ENCODE data around the gene SCAF4.

Gene SCAF4

GRCh38 chr21:31710586-31710985 lies 21.3 kb downstream of the SCAF4 start:
- no peak for DNase-seq

GRCh38 chr21:31708541-31708940 lies 23.4 kb downstream of the SCAF4 start:
- no peak for DNase-seq

- no peak for DNase-seq
Observed at GRCh38 chr21:31707499-31707898, 24.4 kb downstream of the SCAF4 start.

DNA sequence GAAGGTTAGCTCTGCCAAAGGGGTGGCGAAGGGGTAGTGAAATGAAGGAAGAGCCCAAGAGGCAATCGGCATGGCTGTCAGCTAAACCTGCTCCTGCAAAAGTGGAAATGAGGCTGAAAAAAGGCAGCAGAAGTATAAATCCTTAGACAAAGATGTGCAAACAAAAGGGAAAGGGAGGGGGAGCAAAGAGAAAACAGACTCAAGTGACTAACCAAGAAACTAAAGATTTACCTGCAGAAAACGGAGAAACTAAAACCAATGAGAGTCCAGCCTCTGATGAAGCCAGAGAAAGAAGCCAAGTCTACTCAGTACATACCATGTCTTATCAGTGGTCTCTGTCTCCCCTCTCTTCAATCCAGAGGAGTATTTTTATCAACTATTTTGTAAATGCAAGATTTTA lies 25.4 kb downstream of the SCAF4 start:
- no peak for DNase-seq

DNA sequence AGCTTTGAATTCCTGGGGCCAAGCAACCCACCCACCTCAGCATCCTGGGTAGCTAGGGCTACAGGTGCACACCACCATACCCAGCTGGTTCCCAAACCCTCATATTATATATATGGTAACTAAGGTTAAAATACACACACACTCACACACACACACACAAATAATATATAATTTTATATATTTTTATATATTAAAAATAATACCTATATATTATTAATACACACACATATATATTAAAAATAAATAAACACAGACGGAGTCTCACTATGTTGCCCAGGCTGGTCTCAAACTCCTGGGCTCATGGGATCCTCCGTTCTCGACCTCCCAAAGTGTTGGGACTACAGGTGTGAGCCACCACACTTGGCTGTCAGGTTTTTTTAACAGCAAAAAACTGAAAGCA lies 31.9 kb downstream of the SCAF4 start:
- no peak for DNase-seq

- no peak for DNase-seq
Observed at GRCh38 chr21:31698461-31698860, 33.5 kb downstream of the SCAF4 start.

DNA sequence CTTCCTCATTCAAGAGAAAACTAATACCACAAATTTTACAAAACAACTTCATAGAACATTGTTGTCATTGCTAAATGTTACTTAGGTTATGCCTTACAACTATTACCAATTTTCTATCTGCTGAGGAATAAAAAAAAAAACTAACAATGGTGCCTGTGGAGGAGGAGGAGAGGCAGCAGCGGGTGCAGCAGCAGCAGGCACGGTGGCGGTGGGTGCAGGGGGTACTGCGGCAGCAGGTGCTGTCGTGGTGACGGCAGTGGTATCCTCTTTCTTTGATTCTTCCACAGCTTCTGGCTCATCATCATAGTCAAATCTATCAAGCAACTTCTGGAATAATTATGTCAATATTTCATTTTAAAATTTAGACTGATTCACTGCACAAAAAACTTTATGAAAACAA lies 35.5 kb downstream of the SCAF4 start:
- no peak for DNase-seq

- no peak for DNase-seq
Observed at GRCh38 chr21:31693222-31693621, 38.7 kb downstream of the SCAF4 start.

GRCh38 chr21:31688603-31689368 lies 43.1 kb downstream of the SCAF4 start:
- no peak for DNase-seq

GRCh38 chr21:31687108-31687507 lies 44.8 kb downstream of the SCAF4 start:
- no peak for DNase-seq

GRCh38 chr21:31686272-31686915 lies 45.5 kb downstream of the SCAF4 start:
- no peak for DNase-seq

DNA sequence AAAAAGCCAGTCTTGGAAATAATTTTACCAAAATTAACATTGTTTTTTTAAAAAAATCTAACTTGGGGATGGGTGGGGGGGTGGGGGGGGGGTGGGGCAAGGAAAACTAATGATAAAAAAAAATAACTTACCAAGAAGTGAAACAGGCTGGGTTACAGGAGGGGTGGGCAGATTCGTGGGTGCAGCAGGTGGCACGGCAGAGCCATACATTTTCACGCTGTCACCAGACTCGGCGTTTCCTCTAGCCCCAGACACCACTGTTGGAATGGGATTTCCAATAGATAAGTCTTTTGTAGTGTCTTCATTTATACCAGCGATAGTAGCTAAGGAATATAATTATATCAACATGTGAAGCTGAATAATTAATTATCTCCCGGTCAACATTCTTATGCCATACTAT lies 47.0 kb downstream of the SCAF4 start:
- DNase-seq: no peak

DNA sequence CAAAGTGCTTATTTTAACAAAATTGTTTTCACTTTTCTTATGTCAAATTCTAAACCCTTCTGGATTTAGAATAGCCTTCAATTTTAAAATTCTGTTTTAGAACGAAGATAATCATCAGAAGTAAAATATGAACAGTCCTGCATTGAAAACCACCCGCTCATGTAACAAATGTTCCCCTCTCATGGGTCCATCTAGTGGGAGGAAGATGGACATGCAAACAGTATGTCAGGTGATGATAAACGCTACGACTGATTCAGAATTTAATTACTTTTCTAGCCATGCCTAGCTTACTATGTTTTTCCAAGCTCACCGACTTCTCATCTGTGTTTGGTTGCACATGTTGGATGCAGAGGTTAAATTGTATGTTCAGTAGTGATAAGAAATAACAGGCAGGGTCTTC lies 48.9 kb downstream of the SCAF4 start:
- DNase-seq: no peak

DNA sequence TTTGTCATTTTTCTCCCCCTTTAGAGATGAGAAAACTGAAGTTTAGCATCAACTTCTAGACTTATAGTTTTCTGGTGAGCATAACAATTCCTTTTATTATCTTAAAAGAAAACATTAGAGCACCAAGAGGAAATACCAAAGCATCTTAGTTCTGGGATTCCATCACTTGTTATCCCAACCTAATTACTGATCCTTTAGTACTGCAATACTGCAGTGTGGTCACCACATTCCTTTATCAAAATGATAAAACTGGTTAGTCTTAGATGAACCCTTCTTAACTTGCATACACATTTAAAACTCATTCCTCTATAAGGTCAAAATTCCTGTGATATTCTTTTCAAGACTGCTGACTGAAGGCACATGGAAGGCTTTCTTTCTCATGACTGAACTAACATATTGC lies 49.3 kb downstream of the SCAF4 start:
- DNase-seq: no peak

DNA sequence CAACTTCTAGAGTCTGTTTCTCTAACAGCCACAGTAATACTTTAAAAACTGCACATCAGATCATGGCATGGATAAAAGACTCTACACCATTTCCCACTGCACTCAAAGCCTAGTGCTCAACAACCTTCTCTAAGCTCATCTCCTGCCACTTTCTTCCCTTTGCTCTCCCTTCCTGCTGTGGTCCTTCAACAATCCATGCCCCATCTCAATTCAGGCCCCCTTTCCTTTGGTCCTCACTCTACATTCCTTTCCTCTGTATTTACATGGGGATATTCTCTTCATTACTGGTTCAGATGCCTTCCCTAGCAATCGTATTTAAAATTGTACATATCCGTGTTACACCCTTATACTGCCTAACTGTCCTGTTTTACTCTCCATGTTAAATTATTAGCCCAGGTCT lies 53.4 kb downstream of the SCAF4 start:
- no peak for DNase-seq

GRCh38 chr21:31677047-31677446 lies 54.9 kb downstream of the SCAF4 start:
- DNase-seq: no peak

DNA sequence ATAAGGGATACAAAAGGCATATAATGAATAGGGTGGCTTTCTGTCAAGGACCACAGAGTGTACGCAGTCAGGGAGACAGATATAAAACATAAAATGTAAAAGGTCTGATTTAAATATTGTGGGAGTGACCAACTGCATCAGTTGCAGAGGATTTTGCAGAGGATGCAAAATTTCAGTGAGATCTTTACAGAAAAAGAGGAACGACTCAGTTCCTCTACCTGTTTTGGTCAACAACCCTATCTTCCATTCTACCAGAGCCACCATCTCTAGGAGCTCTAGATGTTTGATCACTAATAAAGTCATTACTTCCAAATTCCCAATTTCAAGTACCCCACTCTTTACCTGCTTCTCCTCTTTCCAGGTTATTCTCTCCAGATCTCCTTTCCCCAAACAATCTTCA lies 56.0 kb downstream of the SCAF4 start:
- no peak for DNase-seq

- DNase-seq: no peak
Observed at GRCh38 chr21:31675318-31675717, 56.6 kb downstream of the SCAF4 start.

- no peak for DNase-seq
Observed at GRCh38 chr21:31673321-31673912, 58.5 kb downstream of the SCAF4 start.

GRCh38 chr21:31671931-31672330 lies 60.0 kb downstream of the SCAF4 start:
- no peak for DNase-seq

GRCh38 chr21:31671146-31671716 lies 60.7 kb downstream of the SCAF4 start:
- DNase-seq: no peak

GRCh38 chr21:31670070-31670469 lies 61.8 kb downstream of the SCAF4 start:
- no peak for DNase-seq

- no peak for DNase-seq
Observed at GRCh38 chr21:31668651-31669491, 63.0 kb downstream of the SCAF4 start.
